Breast epithelium (tissue), 4 donors: ENCODE measurements around the gene VAT1L. TPM values are rescaled to one million over a fixed set of nuclear protein-coding genes. Genes with fewer than 3 reads are reported as not detected.

Experiments used
- DNase-seq, 2 donors: peaks; one replicate each; pipeline ENCODE4 v3.0.0-alpha.2; 2019; ENCODE audit warnings: low spot score in 2 of 2
- H3K27ac ChIP-seq, 2 donors: fragments of 200-600 bp; sonication (generic) in 1 of 2; one replicate each; pipeline ENCODE4 v1.5.1; 2016 to 2019; ENCODE audit warnings: mild to moderate bottlenecking in 1 of 2
- H3K27me3 ChIP-seq, 2 donors: fragments of 200-600 bp; sonication (generic) in 1 of 2; one replicate each; pipeline versions ENCODE4 v1.5.1 to v1.6.0; 2017 to 2019; ENCODE audit warnings: control low read depth in 1 of 2, mild to moderate bottlenecking in 1 of 2
- H3K36me3 ChIP-seq: fragments of 200-600 bp; one replicate; pipeline ENCODE4 v1.5.1; 2019
- H3K4me1 ChIP-seq, 2 donors: fragments of 200-600 bp; sonication (generic); one replicate each; pipeline ENCODE4 v1.5.1; 2016 to 2019; ENCODE audit warnings: control low read depth in 1 of 2
- H3K4me3 ChIP-seq, 3 donors: fragments of 200-600 bp; sonication (generic); 1 replicate in 2 of 3; 2 replicates in 1 of 3; pipeline ENCODE4 v1.5.1; 2016 to 2019; ENCODE audit warnings: mild to moderate bottlenecking in 3 of 3, moderate library complexity in 2 of 3
- H3K9me3 ChIP-seq, 2 donors: fragments of 200-600 bp; sonication (generic) in 1 of 2; one replicate each; pipeline ENCODE4 v1.5.1; 2016 to 2019; ENCODE audit warnings: control low read depth in 1 of 2
- CTCF ChIP-seq, 3 donors: fragments of 450-650 bp; IDR thresholded peaks; one replicate each; pipeline ENCODE4 v1.5.1; 2016 to 2017; ENCODE audit warnings: antibody characterized with exemption in 3 of 3, mild to moderate bottlenecking in 3 of 3, moderate library complexity in 3 of 3
- POLR2A ChIP-seq: fragments of 450-650 bp; IDR thresholded peaks from one replicate; pipeline ENCODE4 v1.6.1; 2016; ENCODE audit warnings: antibody characterized with exemption, mild to moderate bottlenecking, moderate library complexity
- POLR2AphosphoS5 ChIP-seq, 3 donors: sonication (generic); formaldehyde crosslinking; IDR thresholded peaks; one replicate each; pipeline ENCODE4 v1.6.1; 2017; ENCODE audit warnings: antibody characterized with exemption in 3 of 3
- intact Hi-C: fragments of 100-400 bp; cut with DNase I; formaldehyde crosslinking; loops from one replicate; pipeline ENCODE4 v1.15.1; 2023; ENCODE audit warnings: low total_unique reads
- total RNA-seq, 3 donors: library from RNA; depleted of rRNA; stranded (reverse); fragments of >200 nt; gene quantifications; one replicate each; pipeline ENCODE4 v1.1.0, GENCODE V29; 2016

The VAT1L gene
- total RNA-seq, 3 donors from 2014 or later: 0.33 to 0.88 TPM; not detected in 1

- no peak overlapping the region for H3K4me3 ChIP-seq
- no peaks in the 10 kb centered on the region for H3K4me1 ChIP-seq
- DNase-seq: no peak
- no peak overlapping the region for H3K27ac ChIP-seq
- intact Hi-C loops: no loop called here
- TF ChIP-seq POLR2AphosphoS5 (IDR thresholded peaks at IDR 0.05): no peak
- no peak for TF ChIP-seq POLR2A
- TF ChIP-seq CTCF (IDR thresholded peaks at IDR 0.05): no peak
- H3K9me3 ChIP-seq: no peaks in the 10 kb centered on the region
- H3K27me3 ChIP-seq: peaks cover 0 to 55% of the 10 kb centered on the region in 2 donors
- no peaks in the 10 kb centered on the region for H3K36me3 ChIP-seq
Observed at GRCh38 chr16:77787452-77787851, 912 bp upstream of the VAT1L start.

GRCh38 chr16:77789085-77790008 is 983 bp downstream of the VAT1L start:
- no peak for DNase-seq
- no peaks in the 10 kb centered on the region for H3K4me1 ChIP-seq
- no peak for TF ChIP-seq CTCF (IDR thresholded peaks at IDR 0.05)
- TF ChIP-seq POLR2AphosphoS5 (IDR thresholded peaks at IDR 0.05): no peak
- no peak for TF ChIP-seq POLR2A
- intact Hi-C loops: no loop called here
- H3K27me3 ChIP-seq: peaks cover 0 to 57% of the 10 kb centered on the region in 2 donors
- peak overlapping the region; percentile 44 to 60 (median 55) for H3K4me3 ChIP-seq
- no peaks in the 10 kb centered on the region for H3K36me3 ChIP-seq
- H3K9me3 ChIP-seq: no peaks in the 10 kb centered on the region
- no peak overlapping the region for H3K27ac ChIP-seq

- TF ChIP-seq POLR2AphosphoS5 (IDR thresholded peaks at IDR 0.05) (no peak), CTCF (IDR thresholded peaks at IDR 0.05) (no peak), POLR2A (no peak)
- H3K4me1 ChIP-seq: no peaks in the 10 kb centered on the region
- intact Hi-C loops: no loop called here
Observed at GRCh38 chr16:77790009-77790372, 1.6 kb downstream of the VAT1L start.

GRCh38 chr16:77790912-77791311 is 2.5 kb downstream of the VAT1L start:
- DNase-seq: no peak

More at GRCh38 chr16:77790009-77790372, 1.6 kb downstream of the VAT1L start:
- no peaks in the 10 kb centered on the region for H3K9me3 ChIP-seq
- DNase-seq: no peak
- H3K27ac ChIP-seq: no peak overlapping the region
- peaks cover 0 to 57% of the 10 kb centered on the region in 2 donors for H3K27me3 ChIP-seq
- H3K4me3 ChIP-seq: peak overlapping the region in 1 of 3 donors; percentile 55
- H3K36me3 ChIP-seq: no peaks in the 10 kb centered on the region

More at GRCh38 chr16:77790912-77791311, 2.5 kb downstream of the VAT1L start:
- no peak overlapping the region for H3K4me3 ChIP-seq
- intact Hi-C loops: no loop called here
- H3K4me1 ChIP-seq: no peaks in the 10 kb centered on the region
- no peaks in the 10 kb centered on the region for H3K36me3 ChIP-seq
- H3K27me3 ChIP-seq: peaks cover 0 to 50% of the 10 kb centered on the region in 2 donors
- H3K9me3 ChIP-seq: no peaks in the 10 kb centered on the region
- no peak overlapping the region for H3K27ac ChIP-seq
- TF ChIP-seq CTCF (IDR thresholded peaks at IDR 0.05) (no peak), POLR2A (no peak), POLR2AphosphoS5 (IDR thresholded peaks at IDR 0.05) (no peak)
